ENCODE results near the gene RNF225.

GRCh38 chr19:58395220-58395978, at the start of gene RNF225:
- TF ChIP-seq, protein P1, sequence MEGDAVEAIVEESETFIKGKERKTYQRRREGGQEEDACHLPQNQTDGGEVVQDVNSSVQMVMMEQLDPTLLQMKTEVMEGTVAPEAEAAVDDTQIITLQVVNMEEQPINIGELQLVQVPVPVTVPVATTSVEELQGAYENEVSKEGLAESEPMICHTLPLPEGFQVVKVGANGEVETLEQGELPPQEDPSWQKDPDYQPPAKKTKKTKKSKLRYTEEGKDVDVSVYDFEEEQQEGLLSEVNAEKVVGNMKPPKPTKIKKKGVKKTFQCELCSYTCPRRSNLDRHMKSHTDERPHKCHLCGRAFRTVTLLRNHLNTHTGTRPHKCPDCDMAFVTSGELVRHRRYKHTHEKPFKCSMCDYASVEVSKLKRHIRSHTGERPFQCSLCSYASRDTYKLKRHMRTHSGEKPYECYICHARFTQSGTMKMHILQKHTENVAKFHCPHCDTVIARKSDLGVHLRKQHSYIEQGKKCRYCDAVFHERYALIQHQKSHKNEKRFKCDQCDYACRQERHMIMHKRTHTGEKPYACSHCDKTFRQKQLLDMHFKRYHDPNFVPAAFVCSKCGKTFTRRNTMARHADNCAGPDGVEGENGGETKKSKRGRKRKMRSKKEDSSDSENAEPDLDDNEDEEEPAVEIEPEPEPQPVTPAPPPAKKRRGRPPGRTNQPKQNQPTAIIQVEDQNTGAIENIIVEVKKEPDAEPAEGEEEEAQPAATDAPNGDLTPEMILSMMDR (IDR thresholded peaks at IDR 0.05): no peak
- no peak for TF ChIP-seq EZH2 (IDR thresholded peaks at IDR 0.05; ENCODE audit: borderline replicate concordance, insufficient read depth, low read depth, low read length, poor library complexity, severe bottlenecking)

Data from B cell (primary cell).